ENCODE measurements around the gene TMEM175.

GRCh38 chr4:909131-909571, 23.1 kb upstream of the TMEM175 start:
- TF ChIP-seq CTCF (IDR thresholded peaks at IDR 0.05) (no peak), EZH2 (IDR thresholded peaks at IDR 0.05; ENCODE audit: borderline replicate concordance, insufficient read depth, low read depth, low read length, poor library complexity, severe bottlenecking) (no peak)
